Measurements from ENCODE around the gene AKAP13. TPM values are rescaled to one million over a fixed set of nuclear protein-coding genes. Genes with fewer than 3 reads are reported as not detected.

Gene AKAP13
- total RNA-seq, 2 experiments from 2014 or later, result 282 to 304 TPM

GRCh38 chr15:85642693-85643066 is 262.3 kb downstream of the AKAP13 start:
- Histone ChIP-seq H3K4me3 (ENCODE audit: low read length) (no peak overlapping the region), H3K27me3 (ENCODE audit: control insufficient read depth in 1 of 2, insufficient read depth in 2 of 2, low read length in 2 of 2) (no peaks in the 10 kb centered on the region), H3K4me1 (ENCODE audit: insufficient read depth, low read length) (peaks cover 28% of the 10 kb centered on the region), H3K36me3 (ENCODE audit: insufficient read depth, low read length) (peaks cover 53% of the 10 kb centered on the region), H3K27ac (ENCODE audit: low read depth in 1 of 2, low read length in 2 of 2) (no peak overlapping the region), H3K9me3 (ENCODE audit: control insufficient read depth in 1 of 2, insufficient read depth in 1 of 2, low read length in 2 of 2) (no peaks in the 10 kb centered on the region)
- no peak for DNase-seq
- ChIA-PET POLR2A (interaction anchor here (0.6 kb wide), 1 partner anchor 211 kb away, joined by 4 read pairs; no protein-coding TSS in a partner anchor), CTCF (no interaction called here)
- TF ChIP-seq, protein P1, sequence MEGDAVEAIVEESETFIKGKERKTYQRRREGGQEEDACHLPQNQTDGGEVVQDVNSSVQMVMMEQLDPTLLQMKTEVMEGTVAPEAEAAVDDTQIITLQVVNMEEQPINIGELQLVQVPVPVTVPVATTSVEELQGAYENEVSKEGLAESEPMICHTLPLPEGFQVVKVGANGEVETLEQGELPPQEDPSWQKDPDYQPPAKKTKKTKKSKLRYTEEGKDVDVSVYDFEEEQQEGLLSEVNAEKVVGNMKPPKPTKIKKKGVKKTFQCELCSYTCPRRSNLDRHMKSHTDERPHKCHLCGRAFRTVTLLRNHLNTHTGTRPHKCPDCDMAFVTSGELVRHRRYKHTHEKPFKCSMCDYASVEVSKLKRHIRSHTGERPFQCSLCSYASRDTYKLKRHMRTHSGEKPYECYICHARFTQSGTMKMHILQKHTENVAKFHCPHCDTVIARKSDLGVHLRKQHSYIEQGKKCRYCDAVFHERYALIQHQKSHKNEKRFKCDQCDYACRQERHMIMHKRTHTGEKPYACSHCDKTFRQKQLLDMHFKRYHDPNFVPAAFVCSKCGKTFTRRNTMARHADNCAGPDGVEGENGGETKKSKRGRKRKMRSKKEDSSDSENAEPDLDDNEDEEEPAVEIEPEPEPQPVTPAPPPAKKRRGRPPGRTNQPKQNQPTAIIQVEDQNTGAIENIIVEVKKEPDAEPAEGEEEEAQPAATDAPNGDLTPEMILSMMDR (IDR thresholded peaks at IDR 0.05), result no peak
- Mint-ChIP-seq H3K27ac (no peak overlapping the region), H3K36me3 (ENCODE audit: low read depth) (peaks cover 82% of the 10 kb centered on the region), H3K9me3 (no peaks in the 10 kb centered on the region), H3K27me3 (no peaks in the 10 kb centered on the region), H3K4me3 (no peak overlapping the region), H3K4me1 (ENCODE audit: low read depth) (peaks cover 50% of the 10 kb centered on the region)
- ATAC-seq (ENCODE audit: poor library complexity), result no peak
- intact Hi-C loops (cut with DNase I, micrococcal nuclease), result no loop called here

DNA sequence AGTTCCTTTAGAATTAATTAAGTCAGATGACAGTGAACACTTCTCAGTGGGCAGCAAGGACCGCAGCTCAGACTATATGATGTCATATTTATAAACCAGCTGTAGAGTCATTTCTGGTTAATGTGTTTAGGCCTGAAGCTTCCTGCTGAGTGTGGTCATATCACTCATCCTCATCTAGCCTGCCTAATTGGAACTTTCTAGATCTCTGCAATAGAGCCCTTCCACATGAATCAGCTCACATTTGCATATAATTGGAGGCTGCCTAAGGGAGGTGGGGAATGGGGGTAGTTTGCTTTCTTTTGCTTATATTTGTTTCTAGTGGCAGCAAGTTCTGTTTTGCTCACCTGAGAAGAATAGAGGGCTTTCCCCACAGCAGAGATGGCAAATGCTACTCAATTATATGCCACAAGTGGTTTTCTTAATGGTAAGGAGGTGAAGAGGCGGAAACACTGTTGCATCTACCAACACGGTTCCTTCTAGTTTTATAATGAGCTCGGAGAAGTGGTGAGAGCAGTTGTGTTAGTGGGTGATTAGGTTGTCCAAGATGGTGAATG is 266.2 kb downstream of the AKAP13 start:
- peak overlapping the region; percentile 73 for H3K27ac Mint-ChIP-seq
- Histone ChIP-seq H3K9me3 (ENCODE audit: control insufficient read depth in 1 of 2, insufficient read depth in 1 of 2, low read length in 2 of 2) (no peaks in the 10 kb centered on the region), H3K4me3 (ENCODE audit: low read length) (no peak overlapping the region), H3K27me3 (ENCODE audit: control insufficient read depth in 1 of 2, insufficient read depth in 2 of 2, low read length in 2 of 2) (no peaks in the 10 kb centered on the region), H3K27ac (ENCODE audit: low read depth in 1 of 2, low read length in 2 of 2) (peak overlapping the region in 1 of 2 donors; percentile 71), H3K36me3 (ENCODE audit: insufficient read depth, low read length) (peaks cover 35% of the 10 kb centered on the region), H3K4me1 (ENCODE audit: insufficient read depth, low read length) (peaks cover 40% of the 10 kb centered on the region)
- intact Hi-C loops (cut with DNase I, micrococcal nuclease), result no loop called here
- ATAC-seq (ENCODE audit: poor library complexity) (peak; percentile 85), DNase-seq (peak in 6 of 14 experiments; percentile 7 to 81 (median 48))
- no peaks in the 10 kb centered on the region for H3K27me3 Mint-ChIP-seq
- ChIA-PET CTCF (interaction anchor here (0.6 to 1.2 kb wide), 2 partner anchors 11 to 54 kb away, joined by 3 read pairs; no protein-coding TSS in a partner anchor), POLR2A (interaction anchor here (1.4 to 4.3 kb wide), 3 partner anchors 22 to 65 kb away, joined by 5 to 19 read pairs (median 6); no protein-coding TSS in a partner anchor)
- TF ChIP-seq, protein P1 (IDR thresholded peaks at IDR 0.05), result no peak
- peaks cover 61% of the 10 kb centered on the region for H3K4me1 Mint-ChIP-seq (ENCODE audit: low read depth)
- H3K4me3 Mint-ChIP-seq, result peak overlapping the region; percentile 9
- no peaks in the 10 kb centered on the region for H3K9me3 Mint-ChIP-seq
- peaks cover 68% of the 10 kb centered on the region for H3K36me3 Mint-ChIP-seq (ENCODE audit: low read depth)

GRCh38 chr15:85649372-85649771 is 269.0 kb downstream of the AKAP13 start:
- peaks cover 71% of the 10 kb centered on the region for H3K36me3 Mint-ChIP-seq (ENCODE audit: low read depth)
- H3K27ac ChIP-seq (ENCODE audit: low read depth in 1 of 2, low read length in 2 of 2), result no peak overlapping the region
- peaks cover 40% of the 10 kb centered on the region for H3K4me1 ChIP-seq (ENCODE audit: insufficient read depth, low read length)
- CTCF ChIA-PET, result interaction anchor here (1.1 kb wide), 1 partner anchor 16 kb away, joined by 5 read pairs; no protein-coding TSS in a partner anchor
- no peaks in the 10 kb centered on the region for H3K9me3 ChIP-seq (ENCODE audit: control insufficient read depth in 1 of 2, insufficient read depth in 1 of 2, low read length in 2 of 2)
- peaks cover 36% of the 10 kb centered on the region for H3K36me3 ChIP-seq (ENCODE audit: insufficient read depth, low read length)
- no peaks in the 10 kb centered on the region for H3K27me3 ChIP-seq (ENCODE audit: control insufficient read depth in 1 of 2, insufficient read depth in 2 of 2, low read length in 2 of 2)
- DNase-seq, result peak in 3 of 14 experiments; percentile 48 to 61 (median 49)
- ATAC-seq (ENCODE audit: poor library complexity), result no peak
- peaks cover 44% of the 10 kb centered on the region for H3K4me1 Mint-ChIP-seq (ENCODE audit: low read depth)
- no peak overlapping the region for H3K4me3 ChIP-seq (ENCODE audit: low read length)
- intact Hi-C loops (cut with DNase I, micrococcal nuclease), result no loop called here
- POLR2A ChIA-PET, result no interaction called here
- no peak overlapping the region for H3K4me3 Mint-ChIP-seq
- no peaks in the 10 kb centered on the region for H3K9me3 Mint-ChIP-seq
- H3K27me3 Mint-ChIP-seq, result no peaks in the 10 kb centered on the region
- TF ChIP-seq, protein P1 (IDR thresholded peaks at IDR 0.05), result no peak
- H3K27ac Mint-ChIP-seq, result peak overlapping the region; percentile 37
